Measurements from ENCODE around the gene GOSR2. TPM values are rescaled to one million over a fixed set of nuclear protein-coding genes. Genes with fewer than 3 reads are reported as not detected.
A peak's percentile ranks its signal among the peaks of the same experiment; 100 is the strongest.

Gene GOSR2
- total and polyA plus RNA-seq, 9 of the 15 experiments (the other 6 are each of a cell fraction or from before 2014, with no cell fraction given) = 32.7 to 96.3 (median 48.9) TPM

GRCh38 chr17:46908068-46908737, 14.8 kb upstream of the GOSR2 start:
- no peaks in the 10 kb centered on the region for H4K20me1 ChIP-seq (replicated peaks; ENCODE audit: control insufficient read depth, insufficient read depth, low read length)
- no peak for TF ChIP-seq ZBTB7A (IDR thresholded peaks at IDR 0.05; ENCODE audit: borderline replicate concordance, control insufficient read depth, low read depth, low read length)
- TF ChIP-seq ZNF431 (CRISPR knock-in tag; IDR thresholded peaks at IDR 0.05) = no peak
- TF ChIP-seq CHD1 (IDR thresholded peaks at IDR 0.05; ENCODE audit: low read length) = no peak
- no peak for TF ChIP-seq ZNF449 (CRISPR knock-in tag; IDR thresholded peaks at IDR 0.05)
- no peak for TF ChIP-seq ASH1L (IDR thresholded peaks at IDR 0.05; ENCODE audit: borderline replicate concordance, low read depth, partially characterized antibody)
- no peak for TF ChIP-seq PML (IDR thresholded peaks at IDR 0.05; ENCODE audit: low read length)
- H3K4me3 ChIP-seq = no peak overlapping the region
- no peaks in the 10 kb centered on the region for H3K79me2 ChIP-seq (ENCODE audit: control insufficient read depth, insufficient read depth, low read length)
- no peak overlapping the region for H2AFZ ChIP-seq (ENCODE audit: low read depth, low read length)
- in situ Hi-C loops (cut with MboI) = no loop called here
- peak overlapping the region in 1 of 2 experiments; percentile 43; a peak in 1 of 4 replicates for H3K9ac ChIP-seq (ENCODE audit: insufficient read depth in 1 of 2, low read depth in 2 of 2, low read length in 2 of 2)
- 21% methylated on average over 8 of the region's 14 CpGs for WGBS (ENCODE audit: insufficient coverage, low coverage, missing lambda C conversion rate)
- peaks cover 15 to 26% of the 10 kb centered on the region in 2 experiments; a peak in 4 of 5 replicates for H3K27me3 ChIP-seq (ENCODE audit: control insufficient read depth in 2 of 2, insufficient read depth in 2 of 2, low read length in 2 of 2)
- DNase-seq (ENCODE audit: extremely low read depth in 1 of 4, low spot score in 3 of 4) (no peak), FAIRE-seq (no peak), ATAC-seq (no peak)
- H3K27ac ChIP-seq (ENCODE audit: extremely low read depth, low read depth, low read length) = no peak overlapping the region
- H3K4me2 ChIP-seq (ENCODE audit: insufficient read depth, low read length) = no peak overlapping the region
- peaks cover 4 to 13% of the 10 kb centered on the region in 2 experiments; a peak in 4 of 5 replicates for H3K4me1 ChIP-seq (replicated peaks in 1 of 2; ENCODE audit: control insufficient read depth in 2 of 2, insufficient read depth in 2 of 2, low read length in 2 of 2)
- peaks cover 1% of the 10 kb centered on the region for H3K9me1 ChIP-seq (ENCODE audit: control insufficient read depth, insufficient read depth, low read length)
- intact Hi-C loops (cut with micrococcal nuclease) = no loop called here
- CTCF ChIA-PET (ENCODE audit: low intra/inter-chr PET ratio) = no interaction called here
- POLR2A ChIA-PET = interaction anchor here (0.6 to 2.4 kb wide), 4 partner anchors 11 to 1057 kb away, joined by 3 to 8 read pairs (median 4); no protein-coding TSS in a partner anchor
- no TSS peak for BruUV-seq (replicated peaks)
- H3K36me3 ChIP-seq (ENCODE audit: control insufficient read depth, insufficient read depth, low read length) = no peaks in the 10 kb centered on the region
- no peaks in the 10 kb centered on the region for H3K9me3 ChIP-seq (replicated peaks; ENCODE audit: control insufficient read depth, insufficient read depth, low read depth, low read length)
